OCI-LY3 (cell line): ENCODE measurements around the gene SBK3.

ENCODE experiments used
- EZH2phosphoT487 ChIP-seq: fragments of 200-600 bp; shearing (Covaris generic); IDR thresholded peaks from 2 replicates; pipeline ENCODE4 v1.6.1; 2018; ENCODE audit warnings: antibody characterized with exemption, mixed run types, low read depth
- TF ChIP-seq, protein P1 (sequence below): fragments of 200-600, 300-600 bp; sonication (generic); IDR thresholded peaks from 2 replicates; pipeline ENCODE4 v1.5.1; 2014; ENCODE audit warnings: antibody characterized with exemption, low read length, low read depth

DNA sequence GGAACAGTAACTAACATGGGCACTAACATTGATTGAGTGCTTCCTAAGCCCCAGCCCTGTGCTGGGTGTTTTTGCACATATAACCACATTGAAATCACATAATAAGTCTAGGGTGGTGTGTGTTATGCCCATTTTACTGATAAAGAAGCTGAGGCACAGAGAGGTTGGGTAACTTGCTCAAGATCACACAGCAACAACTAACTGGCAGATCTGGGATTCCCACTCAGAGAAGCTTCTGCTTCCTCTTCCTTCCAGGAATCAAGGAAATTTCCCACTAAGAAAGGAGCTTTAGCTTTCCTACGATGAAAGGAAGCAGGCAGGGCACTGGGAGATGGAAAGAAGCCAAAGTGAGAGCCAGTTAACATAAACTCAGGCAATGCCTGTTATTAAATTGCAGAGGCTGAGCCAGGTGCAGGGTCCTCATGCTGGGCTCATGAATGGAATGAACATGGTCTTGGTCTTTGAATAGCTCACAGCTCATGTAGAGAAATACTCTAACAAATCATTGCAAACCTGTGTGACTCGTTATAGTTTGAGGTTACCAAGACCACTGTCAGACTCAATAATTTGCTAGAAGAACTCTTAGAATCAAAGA, 47.0 kb downstream of the SBK3 start:
- TF ChIP-seq, protein P1, sequence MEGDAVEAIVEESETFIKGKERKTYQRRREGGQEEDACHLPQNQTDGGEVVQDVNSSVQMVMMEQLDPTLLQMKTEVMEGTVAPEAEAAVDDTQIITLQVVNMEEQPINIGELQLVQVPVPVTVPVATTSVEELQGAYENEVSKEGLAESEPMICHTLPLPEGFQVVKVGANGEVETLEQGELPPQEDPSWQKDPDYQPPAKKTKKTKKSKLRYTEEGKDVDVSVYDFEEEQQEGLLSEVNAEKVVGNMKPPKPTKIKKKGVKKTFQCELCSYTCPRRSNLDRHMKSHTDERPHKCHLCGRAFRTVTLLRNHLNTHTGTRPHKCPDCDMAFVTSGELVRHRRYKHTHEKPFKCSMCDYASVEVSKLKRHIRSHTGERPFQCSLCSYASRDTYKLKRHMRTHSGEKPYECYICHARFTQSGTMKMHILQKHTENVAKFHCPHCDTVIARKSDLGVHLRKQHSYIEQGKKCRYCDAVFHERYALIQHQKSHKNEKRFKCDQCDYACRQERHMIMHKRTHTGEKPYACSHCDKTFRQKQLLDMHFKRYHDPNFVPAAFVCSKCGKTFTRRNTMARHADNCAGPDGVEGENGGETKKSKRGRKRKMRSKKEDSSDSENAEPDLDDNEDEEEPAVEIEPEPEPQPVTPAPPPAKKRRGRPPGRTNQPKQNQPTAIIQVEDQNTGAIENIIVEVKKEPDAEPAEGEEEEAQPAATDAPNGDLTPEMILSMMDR, result no peak
- TF ChIP-seq EZH2phosphoT487, result no peak
